A673 (cell line): ENCODE results near the gene HOXB9.

Experiments
- EZH2 ChIP-seq: fragments of 200-600 bp; sonication (generic); IDR thresholded peaks from 2 replicates; pipeline ENCODE4 v1.6.1; 2017; ENCODE audit warnings: borderline replicate concordance, low read depth, mild to moderate bottlenecking, mixed read lengths, antibody characterized with exemption, low read length; ENCODE audit not compliant: poor library complexity, severe bottlenecking
- TF ChIP-seq, protein P1 (sequence below): fragments of 300-800, 200-600 bp; sonication (generic); conservative IDR thresholded peaks from 2 replicates; pipeline ENCODE4 v1.5.1; 2017; ENCODE audit warnings: low read depth, mild to moderate bottlenecking, antibody characterized with exemption, low read length, moderate library complexity, mixed read lengths

DNA sequence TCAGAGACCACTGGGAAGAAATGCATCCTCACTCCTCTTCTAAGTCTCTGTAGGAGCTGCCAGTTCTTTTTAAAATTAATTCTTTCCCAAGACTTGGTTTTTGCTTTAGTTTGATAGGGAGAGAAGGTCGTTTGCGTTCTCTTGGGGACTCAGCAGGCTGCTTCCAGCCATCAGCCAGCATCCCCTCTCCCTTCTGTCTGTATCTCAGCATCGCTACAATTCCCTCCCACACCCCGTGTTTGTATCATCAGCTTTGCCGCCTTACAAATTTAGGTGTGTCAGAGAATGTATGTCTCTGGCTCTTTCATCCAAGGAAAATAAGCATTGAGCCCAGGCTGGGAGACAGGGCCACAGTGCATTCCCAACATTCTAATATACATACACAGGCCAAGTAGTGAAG lies 26.8 kb downstream of the HOXB9 start:
- TF ChIP-seq EZH2, result no peak
- TF ChIP-seq, protein P1, sequence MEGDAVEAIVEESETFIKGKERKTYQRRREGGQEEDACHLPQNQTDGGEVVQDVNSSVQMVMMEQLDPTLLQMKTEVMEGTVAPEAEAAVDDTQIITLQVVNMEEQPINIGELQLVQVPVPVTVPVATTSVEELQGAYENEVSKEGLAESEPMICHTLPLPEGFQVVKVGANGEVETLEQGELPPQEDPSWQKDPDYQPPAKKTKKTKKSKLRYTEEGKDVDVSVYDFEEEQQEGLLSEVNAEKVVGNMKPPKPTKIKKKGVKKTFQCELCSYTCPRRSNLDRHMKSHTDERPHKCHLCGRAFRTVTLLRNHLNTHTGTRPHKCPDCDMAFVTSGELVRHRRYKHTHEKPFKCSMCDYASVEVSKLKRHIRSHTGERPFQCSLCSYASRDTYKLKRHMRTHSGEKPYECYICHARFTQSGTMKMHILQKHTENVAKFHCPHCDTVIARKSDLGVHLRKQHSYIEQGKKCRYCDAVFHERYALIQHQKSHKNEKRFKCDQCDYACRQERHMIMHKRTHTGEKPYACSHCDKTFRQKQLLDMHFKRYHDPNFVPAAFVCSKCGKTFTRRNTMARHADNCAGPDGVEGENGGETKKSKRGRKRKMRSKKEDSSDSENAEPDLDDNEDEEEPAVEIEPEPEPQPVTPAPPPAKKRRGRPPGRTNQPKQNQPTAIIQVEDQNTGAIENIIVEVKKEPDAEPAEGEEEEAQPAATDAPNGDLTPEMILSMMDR, result no peak
